Astrocyte (in vitro differentiated cells and primary cell): ENCODE data around the gene TRMT13. TPM values are rescaled to one million over a fixed set of nuclear protein-coding genes. Genes with fewer than 3 reads are reported as not detected.

Source experiments
- DNase-seq: peaks from one replicate; pipeline ENCODE4 v3.0.0-alpha.2; 2010; ENCODE audit warnings: low read depth
- FAIRE-seq: peaks from 2 replicates; lab custom pipeline; 2011; peaks lifted over from hg19 to GRCh38; lab: Jason Lieb, UNC
- H2AFZ ChIP-seq: 2 replicates; pipeline ENCODE4 v1.6.0; 2012; ENCODE audit warnings: low read depth, low read length, inconsistent platforms
- H3K27ac ChIP-seq: 2 replicates; pipeline ENCODE4 v1.5.1; 2011; ENCODE audit warnings: low read depth, low read length, inconsistent platforms
- H3K27me3 ChIP-seq: 2 replicates; pipeline ENCODE4 v1.6.0; 2011; ENCODE audit warnings: low read length, inconsistent platforms; ENCODE audit not compliant: insufficient read depth
- H3K36me3 ChIP-seq: 2 replicates; pipeline ENCODE4 v1.5.1; 2011; ENCODE audit warnings: low read length, inconsistent platforms; ENCODE audit not compliant: insufficient read depth
- H3K4me1 ChIP-seq: 2 replicates; pipeline ENCODE4 v1.5.1; 2011; ENCODE audit warnings: low read length, inconsistent platforms; ENCODE audit not compliant: insufficient read depth
- H3K4me2 ChIP-seq: 2 replicates; pipeline ENCODE4 v1.6.0; 2012; ENCODE audit warnings: low read length, inconsistent platforms
- H3K4me3 ChIP-seq: 2 replicates; pipeline ENCODE4 v1.5.1; 2011; ENCODE audit warnings: low read depth, mild to moderate bottlenecking, low read length, inconsistent platforms; ENCODE audit not compliant: insufficient read depth
- H3K79me2 ChIP-seq: 2 replicates; pipeline ENCODE4 v1.6.0; 2012; ENCODE audit warnings: mild to moderate bottlenecking, low read length, inconsistent platforms; ENCODE audit not compliant: insufficient read depth
- H3K9ac ChIP-seq: 2 replicates; pipeline ENCODE4 v1.6.0; 2012; ENCODE audit warnings: mild to moderate bottlenecking, low read length, inconsistent platforms
- H3K9me3 ChIP-seq: 2 replicates; pipeline ENCODE4 v1.5.1; 2012; ENCODE audit warnings: low read depth, mild to moderate bottlenecking, low read length, inconsistent platforms; ENCODE audit not compliant: insufficient read depth
- H4K20me1 ChIP-seq: 2 replicates; pipeline ENCODE4 v1.6.0; 2012; ENCODE audit warnings: low read length, inconsistent platforms; ENCODE audit not compliant: insufficient read depth
- H3K27ac Mint-ChIP-seq: one replicate; pipeline ENCODE4 v1.8.0; 2021; ENCODE audit warnings: mild to moderate bottlenecking, mixed read lengths; ENCODE audit not compliant: unreplicated experiment
- H3K27me3 Mint-ChIP-seq: one replicate; pipeline ENCODE4 v1.8.0; 2021; ENCODE audit warnings: low read depth, mixed read lengths; ENCODE audit not compliant: unreplicated experiment
- H3K36me3 Mint-ChIP-seq: one replicate; pipeline ENCODE4 v1.8.0; 2021; ENCODE audit warnings: low read depth, mixed read lengths; ENCODE audit not compliant: unreplicated experiment
- H3K4me1 Mint-ChIP-seq: one replicate; pipeline ENCODE4 v1.8.0; 2021; ENCODE audit warnings: low read depth, mixed read lengths; ENCODE audit not compliant: unreplicated experiment
- H3K4me3 Mint-ChIP-seq: one replicate; pipeline ENCODE4 v1.8.0; 2021; ENCODE audit warnings: mild to moderate bottlenecking, moderate library complexity, mixed read lengths; ENCODE audit not compliant: unreplicated experiment
- H3K9me3 Mint-ChIP-seq: one replicate; pipeline ENCODE4 v1.8.0; 2021; ENCODE audit warnings: mild to moderate bottlenecking, mixed read lengths; ENCODE audit not compliant: unreplicated experiment
- EZH2 ChIP-seq: IDR thresholded peaks from 2 replicates; pipeline ENCODE4 v1.6.1; 2012; ENCODE audit warnings: mild to moderate bottlenecking, low read length, inconsistent platforms; ENCODE audit not compliant: insufficient read depth
- total RNA-seq: library from RNA; stranded (reverse); gene quantifications from 2 replicates; pipeline ENCODE4 v1.2.1, GENCODE V29; 2021
- TF ChIP-seq, protein P1 (sequence below): IDR thresholded peaks from 2 replicates; pipeline ENCODE4 v1.5.1; 2011; ENCODE audit warnings: low read depth, mild to moderate bottlenecking, inconsistent platforms, low read length, moderate library complexity; ENCODE audit not compliant: insufficient read depth

TRMT13 gene
- total RNA-seq, 1 donor from 2014 or later = 11.7 TPM

DNA sequence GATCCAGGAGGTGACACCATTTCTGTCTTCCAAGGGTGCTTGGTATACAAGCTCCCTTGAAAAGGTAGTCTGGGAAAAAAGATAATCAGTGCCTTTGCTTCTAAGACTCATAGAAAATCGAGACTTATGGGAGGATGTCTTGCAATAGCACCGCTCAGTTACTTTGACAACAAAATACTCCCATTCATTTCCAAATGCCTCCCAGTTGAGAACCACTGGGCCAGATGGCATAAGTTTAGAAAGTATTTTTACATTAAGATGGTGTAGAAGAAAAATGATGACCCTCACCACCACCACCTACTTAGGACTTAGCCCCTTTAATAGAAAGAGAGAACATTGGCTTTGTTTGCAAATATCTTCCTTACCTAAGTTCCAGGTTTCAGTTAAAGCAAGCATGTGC lies 4.6 kb downstream of the TRMT13 start:
- H3K27ac Mint-ChIP-seq = no peak overlapping the region
- H3K27me3 Mint-ChIP-seq = no peaks in the 10 kb centered on the region
- no peaks in the 10 kb centered on the region for H3K9me3 Mint-ChIP-seq
- H3K9ac ChIP-seq = no peak overlapping the region
- no peak for FAIRE-seq
- H3K4me3 Mint-ChIP-seq = no peak overlapping the region
- H3K4me1 ChIP-seq = no peaks in the 10 kb centered on the region
- H3K36me3 Mint-ChIP-seq = no peaks in the 10 kb centered on the region
- no peaks in the 10 kb centered on the region for H4K20me1 ChIP-seq
- peaks cover 31% of the 10 kb centered on the region for H3K79me2 ChIP-seq
- H3K27ac ChIP-seq = no peak overlapping the region
- no peak for TF ChIP-seq EZH2
- TF ChIP-seq, protein P1, sequence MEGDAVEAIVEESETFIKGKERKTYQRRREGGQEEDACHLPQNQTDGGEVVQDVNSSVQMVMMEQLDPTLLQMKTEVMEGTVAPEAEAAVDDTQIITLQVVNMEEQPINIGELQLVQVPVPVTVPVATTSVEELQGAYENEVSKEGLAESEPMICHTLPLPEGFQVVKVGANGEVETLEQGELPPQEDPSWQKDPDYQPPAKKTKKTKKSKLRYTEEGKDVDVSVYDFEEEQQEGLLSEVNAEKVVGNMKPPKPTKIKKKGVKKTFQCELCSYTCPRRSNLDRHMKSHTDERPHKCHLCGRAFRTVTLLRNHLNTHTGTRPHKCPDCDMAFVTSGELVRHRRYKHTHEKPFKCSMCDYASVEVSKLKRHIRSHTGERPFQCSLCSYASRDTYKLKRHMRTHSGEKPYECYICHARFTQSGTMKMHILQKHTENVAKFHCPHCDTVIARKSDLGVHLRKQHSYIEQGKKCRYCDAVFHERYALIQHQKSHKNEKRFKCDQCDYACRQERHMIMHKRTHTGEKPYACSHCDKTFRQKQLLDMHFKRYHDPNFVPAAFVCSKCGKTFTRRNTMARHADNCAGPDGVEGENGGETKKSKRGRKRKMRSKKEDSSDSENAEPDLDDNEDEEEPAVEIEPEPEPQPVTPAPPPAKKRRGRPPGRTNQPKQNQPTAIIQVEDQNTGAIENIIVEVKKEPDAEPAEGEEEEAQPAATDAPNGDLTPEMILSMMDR = no peak
- DNase-seq = no peak
- no peak overlapping the region for H3K4me2 ChIP-seq
- peaks cover 5% of the 10 kb centered on the region for H3K4me1 Mint-ChIP-seq
- no peaks in the 10 kb centered on the region for H3K27me3 ChIP-seq
- no peak overlapping the region for H3K4me3 ChIP-seq
- H2AFZ ChIP-seq = no peak overlapping the region
- H3K9me3 ChIP-seq = no peaks in the 10 kb centered on the region
- peaks cover 33% of the 10 kb centered on the region for H3K36me3 ChIP-seq

DNA sequence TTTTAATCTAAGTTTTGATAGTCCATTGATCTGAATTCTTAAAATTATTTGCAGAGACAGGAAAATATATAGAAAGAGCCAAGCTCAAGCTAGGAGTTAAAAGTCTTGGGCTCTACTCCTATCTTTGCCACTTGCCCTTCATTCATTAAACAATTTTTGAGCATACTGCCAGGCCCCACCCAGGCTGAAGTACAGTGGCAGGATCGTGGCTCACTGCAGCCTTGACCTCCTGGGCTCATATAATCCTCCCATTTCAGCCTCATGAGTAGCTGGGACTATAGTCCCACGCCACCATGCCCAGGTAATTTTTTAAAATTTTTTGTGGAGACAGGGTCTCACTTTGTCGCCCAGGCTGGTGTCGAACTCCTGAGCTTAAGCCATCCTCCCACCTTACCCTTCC lies 8.2 kb downstream of the TRMT13 start:
- DNase-seq = no peak
- no peaks in the 10 kb centered on the region for H3K9me3 ChIP-seq
- FAIRE-seq = no peak
- Mint-ChIP-seq H3K27ac (no peak overlapping the region), H3K9me3 (no peaks in the 10 kb centered on the region), H3K4me1 (no peaks in the 10 kb centered on the region), H3K4me3 (no peak overlapping the region), H3K27me3 (no peaks in the 10 kb centered on the region), H3K36me3 (no peaks in the 10 kb centered on the region)
- no peaks in the 10 kb centered on the region for H3K4me1 ChIP-seq
- H2AFZ ChIP-seq = no peak overlapping the region
- H3K4me2 ChIP-seq = no peak overlapping the region
- TF ChIP-seq, protein P1 = no peak
- no peak for TF ChIP-seq EZH2
- H3K36me3 ChIP-seq = peaks cover 56% of the 10 kb centered on the region
- H3K4me3 ChIP-seq = no peak overlapping the region
- no peaks in the 10 kb centered on the region for H4K20me1 ChIP-seq
- no peaks in the 10 kb centered on the region for H3K79me2 ChIP-seq
- no peak overlapping the region for H3K9ac ChIP-seq
- H3K27ac ChIP-seq = no peak overlapping the region
- no peaks in the 10 kb centered on the region for H3K27me3 ChIP-seq

DNA sequence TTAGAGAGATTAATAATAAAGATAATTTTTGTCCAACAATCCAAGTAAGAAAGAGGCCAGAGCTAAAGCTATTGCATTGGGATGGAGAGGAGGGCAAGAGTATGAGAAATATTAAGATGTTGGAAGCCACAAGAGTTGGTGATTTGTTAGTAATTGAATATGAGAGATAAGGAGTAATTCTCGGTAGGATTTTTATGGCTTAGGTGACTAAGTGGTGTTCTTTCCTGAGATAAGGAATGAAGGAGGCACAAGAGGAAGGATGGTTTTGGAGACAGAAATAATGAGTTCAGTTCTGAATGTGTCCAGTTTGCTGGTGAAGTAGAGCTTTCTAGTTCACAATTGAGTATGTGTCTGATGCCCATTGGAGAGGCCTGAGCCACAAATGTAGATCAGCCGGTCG lies 9.4 kb downstream of the TRMT13 start:
- DNase-seq (no peak), FAIRE-seq (no peak)
- Histone ChIP-seq H3K4me2 (no peak overlapping the region), H3K79me2 (no peaks in the 10 kb centered on the region), H3K9ac (no peak overlapping the region), H4K20me1 (no peaks in the 10 kb centered on the region), H3K4me3 (no peak overlapping the region), H3K27ac (no peak overlapping the region), H3K36me3 (peaks cover 56% of the 10 kb centered on the region), H3K27me3 (no peaks in the 10 kb centered on the region), H2AFZ (no peak overlapping the region), H3K4me1 (no peaks in the 10 kb centered on the region), H3K9me3 (no peaks in the 10 kb centered on the region)
- TF ChIP-seq, protein P1 = no peak
- no peak for TF ChIP-seq EZH2
- Mint-ChIP-seq H3K27me3 (no peaks in the 10 kb centered on the region), H3K4me3 (no peak overlapping the region), H3K27ac (no peak overlapping the region), H3K9me3 (no peaks in the 10 kb centered on the region), H3K4me1 (no peaks in the 10 kb centered on the region), H3K36me3 (no peaks in the 10 kb centered on the region)
